GM23338 (cell line): ENCODE data around the gene BARHL2. TPM values are rescaled to one million over a fixed set of nuclear protein-coding genes. Genes with fewer than 3 reads are reported as not detected.

Experiments
- ATAC-seq: fragments of 200-7000 bp; cut with Tn5 transposase; 3 replicates; pipeline ENCODE4 v1.9.1; 2020
- DNase-seq: peaks from one replicate; pipeline ENCODE4 v3.0.0-alpha.2; 2015; ENCODE audit warnings: low spot score
- H2AFZ ChIP-seq: fragments of 200-600 bp; sonication (generic); 2 replicates; pipeline ENCODE4 v1.8.0; 2016; ENCODE audit warnings: antibody characterized with exemption, mild to moderate bottlenecking, moderate library complexity
- H3F3A ChIP-seq: fragments of 200-600 bp; sonication (generic); replicated peaks from 2 replicates; pipeline ENCODE4 v1.8.0; 2017; ENCODE audit warnings: antibody characterized with exemption, mixed run types, low read depth
- H3K27ac ChIP-seq: fragments of 200-600 bp; sonication (generic); 2 replicates; pipeline ENCODE4 v1.6.1; 2016; ENCODE audit warnings: low read depth
- H3K27me3 ChIP-seq: fragments of 200-600 bp; sonication (generic); 2 replicates; pipeline ENCODE4 v1.8.0; 2016; ENCODE audit warnings: mild to moderate bottlenecking, mixed run types, moderate library complexity; ENCODE audit not compliant: insufficient read depth
- H3K36me3 ChIP-seq: fragments of 200-600 bp; sonication (generic); 2 replicates; pipeline ENCODE4 v1.8.0; 2016; ENCODE audit warnings: mild to moderate bottlenecking; ENCODE audit not compliant: insufficient read depth
- H3K4me1 ChIP-seq: fragments of 200-600 bp; sonication (generic); 2 replicates; pipeline ENCODE4 v1.8.0; 2016; ENCODE audit warnings: mild to moderate bottlenecking, moderate library complexity; ENCODE audit not compliant: insufficient read depth
- H3K4me2 ChIP-seq: fragments of 200-600 bp; sonication (generic); 2 replicates; pipeline ENCODE4 v1.7.1; 2017; ENCODE audit warnings: mixed run types
- H3K4me3 ChIP-seq: fragments of 200-600 bp; sonication (generic); 2 replicates; pipeline ENCODE4 v1.6.1; 2016; ENCODE audit warnings: mixed run types
- H3K79me2 ChIP-seq: fragments of 200-600 bp; sonication (generic); replicated peaks from 2 replicates; pipeline ENCODE4 v1.8.0; 2017; ENCODE audit warnings: mild to moderate bottlenecking; ENCODE audit not compliant: insufficient read depth
- H3K9me2 ChIP-seq: fragments of 200-600 bp; sonication (generic); 2 replicates; pipeline ENCODE4 v1.8.0; 2017; ENCODE audit not compliant: insufficient read depth
- H4K20me1 ChIP-seq: fragments of 200-600 bp; sonication (generic); replicated peaks from 2 replicates; pipeline ENCODE4 v1.8.0; 2017; ENCODE audit warnings: mild to moderate bottlenecking; ENCODE audit not compliant: insufficient read depth
- H3K27ac Mint-ChIP-seq: 2 replicates; pipeline ENCODE4 v1.8.0; 2020; ENCODE audit warnings: inconsistent platforms, mild to moderate bottlenecking, moderate library complexity, mixed read lengths
- H3K27me3 Mint-ChIP-seq: 3 replicates; pipeline ENCODE4 v1.8.0; 2022; ENCODE audit warnings: low read depth, mild to moderate bottlenecking, moderate library complexity, mixed read lengths, inconsistent platforms; ENCODE audit not compliant: insufficient read depth, poor library complexity
- H3K36me3 Mint-ChIP-seq: 3 replicates; pipeline ENCODE4 v1.8.0; 2021; ENCODE audit warnings: low read depth, mild to moderate bottlenecking, inconsistent platforms, moderate library complexity, mixed read lengths
- H3K4me1 Mint-ChIP-seq: 3 replicates; pipeline ENCODE4 v1.8.0; 2020; ENCODE audit warnings: mild to moderate bottlenecking, inconsistent platforms, mixed read lengths
- H3K4me3 Mint-ChIP-seq: 3 replicates; pipeline ENCODE4 v1.8.0; 2021; ENCODE audit warnings: moderate library complexity, mild to moderate bottlenecking, inconsistent platforms, mixed read lengths
- H3K9me3 Mint-ChIP-seq: 3 replicates; pipeline ENCODE4 v1.8.0; 2020; ENCODE audit warnings: moderate library complexity, mild to moderate bottlenecking, inconsistent platforms, mixed read lengths
- CREB1 ChIP-seq: fragments of 250-450 bp; sonication (Bioruptor Pico); IDR thresholded peaks from 2 replicates; pipeline ENCODE4 v1.5.0; 2020; ENCODE audit warnings: low read depth, mild to moderate bottlenecking, moderate library complexity
- CTCF ChIP-seq, 2 experiments: fragments of 200-600 bp in 1 of 2; sonication (generic) in 1 of 2; conservative IDR thresholded peaks; 2 replicates each; pipeline versions ENCODE4 v1.5.1 to v1.6.1; 2016 to 2017; ENCODE audit warnings: antibody characterized with exemption in 2 of 2, low read depth in 2 of 2, mild to moderate bottlenecking in 2 of 2, moderate library complexity in 1 of 2
- EZH2 ChIP-seq: fragments of 200-600 bp; sonication (generic); IDR thresholded peaks from one replicate; pipeline ENCODE4 v1.8.0; 2017; ENCODE audit warnings: antibody characterized with exemption, mild to moderate bottlenecking, low read depth; ENCODE audit not compliant: unreplicated experiment
- EZH2phosphoT487 ChIP-seq: fragments of 200-600 bp; sonication (generic); IDR thresholded peaks from one replicate; pipeline ENCODE4 v1.8.1; 2018; ENCODE audit warnings: antibody characterized with exemption; ENCODE audit not compliant: unreplicated experiment
- NANOG ChIP-seq: IDR thresholded peaks from 2 replicates; pipeline ENCODE4 v1.6.1; 2016; ENCODE audit warnings: antibody characterized with exemption, borderline replicate concordance
- REST ChIP-seq: IDR thresholded peaks from one replicate; pipeline ENCODE4 v1.6.1; 2018; ENCODE audit warnings: antibody characterized with exemption; ENCODE audit not compliant: unreplicated experiment
- STAT1 ChIP-seq: IDR thresholded peaks from one replicate; pipeline ENCODE4 v1.6.1; 2016; ENCODE audit warnings: antibody characterized with exemption; ENCODE audit not compliant: unreplicated experiment
- ZNF114 ChIP-seq: fragments of 250-450 bp; sonication (Bioruptor Pico); IDR thresholded peaks from 2 replicates; pipeline ENCODE4 v1.5.0; 2020; ENCODE audit warnings: mild to moderate bottlenecking, moderate library complexity
- polyA plus RNA-seq: library from polyadenylated mRNA; unstranded; fragments of >200 nt; fragmentation: Nextera tagmentation; extraction: Ambion mirVana; gene quantifications from 2 replicates; pipeline ENCODE4 v1.2.1, GENCODE V29; 2016
- total RNA-seq: library from RNA; depleted of rRNA; stranded (reverse); fragments of >200 nt; shearing (Covaris generic); gene quantifications from 2 replicates; pipeline ENCODE4 v1.2.3, GENCODE V29; 2014

The BARHL2 gene
- total and polyA plus RNA-seq, 2 experiments from 2014 or later = not detected

GRCh38 chr1:90716243-90716551 is 905 bp downstream of the BARHL2 start (continued):
- no peak for TF ChIP-seq CTCF (conservative IDR thresholded peaks at IDR 0.05; ENCODE audit: low read depth in 2 of 2)
- TF ChIP-seq ZNF114 (CRISPR knock-in tag) = no peak
- TF ChIP-seq STAT1 = no peak
- no peak for TF ChIP-seq EZH2
- TF ChIP-seq CREB1 (CRISPR knock-in tag) = no peak
- TF ChIP-seq REST = no peak

GRCh38 chr1:90715309-90715708 is 1.8 kb downstream of the BARHL2 start:
- H3K4me2 ChIP-seq = no peak overlapping the region
- Mint-ChIP-seq H3K9me3 (peaks cover 5% of the 10 kb centered on the region; the same call in 2 of the 3 replicates), H3K4me3 (no peak overlapping the region; the same call in 2 of the 3 replicates), H3K27me3 (peaks cover 97% of the 10 kb centered on the region), H3K4me1 (peaks cover 61% of the 10 kb centered on the region), H3K27ac (no peak overlapping the region), H3K36me3 (no peaks in the 10 kb centered on the region)
- no peak overlapping the region for H2AFZ ChIP-seq
- DNase-seq (no peak), ATAC-seq (no peak)
- peaks cover 41% of the 10 kb centered on the region for H3F3A ChIP-seq
- TF ChIP-seq EZH2 = peak; percentile 58
- TF ChIP-seq ZNF114 (CRISPR knock-in tag) = no peak
- TF ChIP-seq EZH2phosphoT487 = peak; percentile 66
- H3K4me1 ChIP-seq = peaks cover 74% of the 10 kb centered on the region
- H3K27me3 ChIP-seq = peaks cover 99% of the 10 kb centered on the region
- no peaks in the 10 kb centered on the region for H3K36me3 ChIP-seq
- H3K9me2 ChIP-seq = no peaks in the 10 kb centered on the region
- H3K27ac ChIP-seq = no peak overlapping the region
- H3K79me2 ChIP-seq = no peaks in the 10 kb centered on the region
- peaks cover 16% of the 10 kb centered on the region; the same call in 1 of the 2 replicates for H4K20me1 ChIP-seq
- H3K4me3 ChIP-seq = no peak overlapping the region

GRCh38 chr1:90714521-90714951 is 2.6 kb downstream of the BARHL2 start:
- Mint-ChIP-seq H3K27ac (no peak overlapping the region), H3K4me3 (no peak overlapping the region), H3K36me3 (no peaks in the 10 kb centered on the region), H3K9me3 (peaks cover 5% of the 10 kb centered on the region; the same call in 1 of the 3 replicates), H3K4me1 (peaks cover 59% of the 10 kb centered on the region), H3K27me3 (peaks cover 97% of the 10 kb centered on the region)
- H3K27ac ChIP-seq = no peak overlapping the region
- H3K4me1 ChIP-seq = peaks cover 74% of the 10 kb centered on the region
- H3F3A ChIP-seq = peaks cover 44% of the 10 kb centered on the region
- H3K79me2 ChIP-seq = no peaks in the 10 kb centered on the region
- no peak overlapping the region for H2AFZ ChIP-seq
- peak; percentile 71 for TF ChIP-seq EZH2phosphoT487
- TF ChIP-seq NANOG = no peak
- TF ChIP-seq EZH2 = peak; percentile 87
- TF ChIP-seq CTCF (conservative IDR thresholded peaks at IDR 0.05; ENCODE audit: low read depth in 2 of 2) = no peak
- peaks cover 23% of the 10 kb centered on the region for H4K20me1 ChIP-seq
- peaks cover 99% of the 10 kb centered on the region for H3K27me3 ChIP-seq
- H3K36me3 ChIP-seq = no peaks in the 10 kb centered on the region
- ATAC-seq (no peak), DNase-seq (peak; percentile 62)
- no peaks in the 10 kb centered on the region for H3K9me2 ChIP-seq
- H3K4me2 ChIP-seq = peak overlapping the region; percentile 80
- H3K4me3 ChIP-seq = peak overlapping the region; percentile 26
